IPS DF 4.7 (cell line): ENCODE data around the gene SELENOO.

Source experiments
- DNase-seq: peaks from one replicate; pipeline ENCODE4 v3.0.0-alpha.2; 2013; ENCODE audit warnings: low spot score; ENCODE audit errors: extremely low read depth

Gene SELENOO

GRCh38 chr22:50171965-50172421 lies 28.8 kb upstream of the SELENOO start:
- no peak for DNase-seq

- no peak for DNase-seq
These were observed 27.4 kb upstream of the SELENOO start for GRCh38 chr22:50173311-50173982.

- no peak for DNase-seq
These were observed 26.8 kb upstream of the SELENOO start for GRCh38 chr22:50173983-50174355.

GRCh38 chr22:50174382-50175190 lies 26.2 kb upstream of the SELENOO start:
- no peak for DNase-seq

GRCh38 chr22:50175191-50175461 lies 25.7 kb upstream of the SELENOO start:
- no peak for DNase-seq

GRCh38 chr22:50175921-50176849 lies 24.6 kb upstream of the SELENOO start:
- DNase-seq: no peak

GRCh38 chr22:50176850-50177536 lies 23.8 kb upstream of the SELENOO start:
- DNase-seq: no peak

- DNase-seq: no peak
These were observed 23.0 kb upstream of the SELENOO start for GRCh38 chr22:50177537-50178470.

GRCh38 chr22:50178471-50178864 lies 22.3 kb upstream of the SELENOO start:
- no peak for DNase-seq

- DNase-seq: no peak
These were observed 21.6 kb upstream of the SELENOO start for GRCh38 chr22:50178871-50179869.

- DNase-seq: no peak
These were observed 20.7 kb upstream of the SELENOO start for GRCh38 chr22:50179937-50180726.

GRCh38 chr22:50180727-50181521 lies 19.9 kb upstream of the SELENOO start:
- no peak for DNase-seq

- no peak for DNase-seq
These were observed 18.4 kb upstream of the SELENOO start for GRCh38 chr22:50182176-50183081.

- DNase-seq: no peak
These were observed 17.5 kb upstream of the SELENOO start for GRCh38 chr22:50183141-50183971.
